Measurements from ENCODE around the gene B9D2.

The B9D2 gene

GRCh38 chr19:41341669-41342490, 22.1 kb downstream of the B9D2 start:
- Histone ChIP-seq H3K27me3 (replicated peaks) (no peaks in the 10 kb centered on the region), H3K27ac (no peak overlapping the region), H3K36me3 (replicated peaks) (peaks cover 84% of the 10 kb centered on the region), H3K4me3 (ENCODE audit: low read depth, low read length) (no peak overlapping the region)
- TF ChIP-seq CTCF (IDR thresholded peaks at IDR 0.05; ENCODE audit: low read depth, low read length, missing control alignments), result no peak
- in situ Hi-C loops (cut with HindIII; ENCODE audit: low pct_ligation_motif_present, low sequenced_read_pairs), result no loop called here
- no peak for DNase-seq

DNA sequence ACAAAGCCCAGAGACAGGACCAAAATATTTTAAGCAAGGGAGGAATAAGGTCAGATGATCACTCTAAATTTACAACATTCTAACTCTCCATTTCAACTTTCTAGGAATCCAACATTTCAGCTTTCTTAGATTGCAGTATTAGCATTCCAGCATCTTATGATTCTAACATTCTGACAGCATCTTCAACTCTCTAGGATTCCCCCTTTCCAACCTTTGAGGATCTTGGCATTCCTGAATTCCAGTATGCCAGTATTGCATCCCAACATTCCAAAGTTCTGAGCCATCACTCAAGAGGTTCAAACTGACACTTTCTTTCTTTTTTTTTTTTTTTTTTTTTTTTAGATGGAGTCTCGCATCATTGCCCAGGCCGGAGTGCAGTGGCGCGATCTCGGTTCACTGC, 24.0 kb downstream of the B9D2 start:
- H3K4me3 ChIP-seq (ENCODE audit: low read depth, low read length), result no peak overlapping the region
- no peak for DNase-seq
- in situ Hi-C loops (cut with HindIII; ENCODE audit: low pct_ligation_motif_present, low sequenced_read_pairs), result no loop called here
- H3K36me3 ChIP-seq (replicated peaks), result peaks cover 79% of the 10 kb centered on the region
- no peaks in the 10 kb centered on the region for H3K27me3 ChIP-seq (replicated peaks)
- no peak overlapping the region for H3K27ac ChIP-seq
- TF ChIP-seq CTCF (IDR thresholded peaks at IDR 0.05; ENCODE audit: low read depth, low read length, missing control alignments), result no peak

DNA sequence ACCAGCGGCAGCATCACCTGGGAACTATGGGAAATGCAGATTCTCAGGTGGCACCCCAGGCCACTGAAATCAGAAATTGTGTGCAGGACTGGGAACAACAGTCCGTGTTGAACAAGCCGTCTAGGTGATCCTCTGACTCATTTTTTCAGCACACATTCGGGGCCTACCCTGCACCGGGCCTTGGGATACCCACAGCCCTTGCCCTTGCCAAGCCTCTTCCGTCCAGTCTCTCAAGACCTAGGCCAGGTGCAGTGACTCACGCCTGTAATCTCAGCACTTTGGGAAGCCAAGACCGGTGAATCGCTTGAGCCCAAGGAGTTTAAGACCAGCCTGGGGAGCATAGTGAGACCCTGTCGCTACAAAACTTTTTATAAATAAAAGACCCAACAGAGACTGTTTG, 28.5 kb downstream of the B9D2 start:
- no peak for DNase-seq
- Histone ChIP-seq H3K4me3 (ENCODE audit: low read depth, low read length) (no peak overlapping the region), H3K36me3 (replicated peaks) (peaks cover 74% of the 10 kb centered on the region), H3K27ac (no peak overlapping the region), H3K27me3 (replicated peaks) (no peaks in the 10 kb centered on the region)
- in situ Hi-C loops (cut with HindIII; ENCODE audit: low pct_ligation_motif_present, low sequenced_read_pairs), result no loop called here
- no peak for TF ChIP-seq CTCF (IDR thresholded peaks at IDR 0.05; ENCODE audit: low read depth, low read length, missing control alignments)

GRCh38 chr19:41334793-41335192, 29.2 kb downstream of the B9D2 start:
- H3K27me3 ChIP-seq (replicated peaks), result no peaks in the 10 kb centered on the region
- no peak overlapping the region for H3K4me3 ChIP-seq (ENCODE audit: low read depth, low read length)
- peaks cover 76% of the 10 kb centered on the region for H3K36me3 ChIP-seq (replicated peaks)
- DNase-seq, result no peak
- no peak for TF ChIP-seq CTCF (IDR thresholded peaks at IDR 0.05; ENCODE audit: low read depth, low read length, missing control alignments)
- H3K27ac ChIP-seq, result no peak overlapping the region
- in situ Hi-C loops (cut with HindIII; ENCODE audit: low pct_ligation_motif_present, low sequenced_read_pairs), result no loop called here

DNA sequence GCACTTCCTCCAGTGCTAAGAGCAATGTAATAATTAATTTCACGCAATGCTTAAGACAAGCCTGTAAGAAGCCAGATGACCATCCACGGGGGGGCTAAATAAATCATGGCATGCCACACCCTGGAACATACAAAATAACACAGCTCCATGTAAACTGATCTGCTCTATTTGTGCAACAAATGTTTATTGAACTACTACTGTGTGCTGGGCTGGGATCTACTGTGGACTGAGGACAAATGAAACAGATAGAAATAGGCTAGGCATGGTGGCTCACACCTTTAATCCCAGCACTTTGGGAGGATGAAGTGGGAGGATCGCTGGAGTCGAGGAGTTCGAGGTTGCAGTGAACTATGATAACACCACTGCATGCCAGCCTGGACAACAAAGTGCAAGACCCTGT, 31.5 kb downstream of the B9D2 start:
- TF ChIP-seq CTCF (IDR thresholded peaks at IDR 0.05; ENCODE audit: low read depth, low read length, missing control alignments), result no peak
- in situ Hi-C loops (cut with HindIII; ENCODE audit: low pct_ligation_motif_present, low sequenced_read_pairs), result no loop called here
- no peak overlapping the region for H3K4me3 ChIP-seq (ENCODE audit: low read depth, low read length)
- no peak for DNase-seq
- no peaks in the 10 kb centered on the region for H3K27me3 ChIP-seq (replicated peaks)
- H3K27ac ChIP-seq, result no peak overlapping the region
- H3K36me3 ChIP-seq (replicated peaks), result peaks cover 73% of the 10 kb centered on the region

DNA sequence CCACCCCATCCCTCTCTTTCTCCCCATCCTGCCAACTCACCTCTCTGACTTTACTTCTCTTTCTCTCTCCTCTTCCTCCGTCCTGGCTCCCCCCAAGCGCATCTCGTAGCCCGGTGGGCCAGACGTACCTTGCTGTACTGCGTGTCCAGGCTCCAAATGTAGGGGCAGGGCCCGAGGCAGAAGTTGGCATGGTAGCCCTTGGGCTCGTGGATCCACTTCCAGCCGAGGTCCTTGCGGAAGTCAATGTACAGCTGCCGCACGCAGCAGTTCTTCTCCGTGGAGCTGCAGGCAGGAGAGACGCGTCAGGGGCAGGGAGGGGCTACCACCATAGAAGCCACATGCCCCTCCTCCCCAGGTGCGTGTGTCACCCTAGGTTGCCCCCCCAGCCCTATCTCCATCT, 31.9 kb downstream of the B9D2 start:
- no peak for DNase-seq
- Histone ChIP-seq H3K4me3 (ENCODE audit: low read depth, low read length) (no peak overlapping the region), H3K27me3 (replicated peaks) (no peaks in the 10 kb centered on the region), H3K27ac (no peak overlapping the region), H3K36me3 (replicated peaks) (peaks cover 69% of the 10 kb centered on the region)
- TF ChIP-seq CTCF (IDR thresholded peaks at IDR 0.05; ENCODE audit: low read depth, low read length, missing control alignments), result no peak
- in situ Hi-C loops (cut with HindIII; ENCODE audit: low pct_ligation_motif_present, low sequenced_read_pairs), result no loop called here
